HUES6 (cell line): Measurements from ENCODE around the gene MLLT3.
A peak's percentile ranks its signal among the peaks of the same experiment; 100 is the strongest.

ENCODE experiments used
- H3K27ac ChIP-seq: 2 replicates; pipeline ENCODE4 v1.7.0; 2013; ENCODE audit warnings: low read depth, mild to moderate bottlenecking, low read length, inconsistent platforms
- H3K27me3 ChIP-seq: 2 replicates; pipeline ENCODE4 v1.6.1; 2013; ENCODE audit warnings: low read length; ENCODE audit not compliant: control insufficient read depth, insufficient read depth
- H3K36me3 ChIP-seq: 2 replicates; pipeline ENCODE4 v1.6.1; 2013; ENCODE audit warnings: low read length; ENCODE audit not compliant: control insufficient read depth, insufficient read depth
- H3K4me1 ChIP-seq: 2 replicates; pipeline ENCODE4 v1.6.1; 2013; ENCODE audit warnings: low read length; ENCODE audit not compliant: control insufficient read depth, insufficient read depth
- H3K4me3 ChIP-seq: 2 replicates; pipeline ENCODE4 v1.5.1; 2013; ENCODE audit warnings: low read depth, low read length
- H3K9ac ChIP-seq: one replicate; pipeline ENCODE4 v1.6.1; 2013; ENCODE audit warnings: mild to moderate bottlenecking, low read length
- H3K9me3 ChIP-seq: 2 replicates; pipeline ENCODE4 v1.6.1; 2013; ENCODE audit warnings: low read depth, low read length; ENCODE audit not compliant: control insufficient read depth, insufficient read depth

Gene MLLT3

DNA sequence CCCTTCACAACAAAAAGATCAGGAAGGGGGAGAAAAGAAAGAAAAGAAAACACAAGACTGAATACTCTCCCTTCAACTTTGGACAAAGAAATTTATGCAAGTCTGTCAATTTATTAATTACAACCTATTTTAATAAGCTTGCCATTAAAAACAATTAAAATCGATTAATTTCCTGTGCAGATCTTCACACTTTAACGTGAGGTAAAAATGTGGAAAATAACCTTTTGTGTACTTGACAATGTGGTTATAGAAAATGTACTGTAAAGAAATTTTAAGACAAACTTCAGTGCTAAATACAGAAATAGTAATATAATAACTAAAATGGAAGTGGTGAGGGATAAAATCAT is 2.7 kb upstream of the MLLT3 start:
- Histone ChIP-seq H3K9ac (no peak overlapping the region), H3K36me3 (no peaks in the 10 kb centered on the region), H3K27ac (no peak overlapping the region), H3K9me3 (no peaks in the 10 kb centered on the region), H3K27me3 (peaks cover 41% of the 10 kb centered on the region), H3K4me1 (peaks cover 8% of the 10 kb centered on the region; the same call in 1 of the 2 replicates), H3K4me3 (peak overlapping the region; percentile 89; the same call in 1 of the 2 replicates)

GRCh38 chr9:20624201-20625002 is 2.1 kb upstream of the MLLT3 start:
- Histone ChIP-seq H3K9me3 (no peaks in the 10 kb centered on the region), H3K27me3 (peaks cover 47% of the 10 kb centered on the region), H3K4me3 (peak overlapping the region; percentile 89), H3K4me1 (peaks cover 12% of the 10 kb centered on the region), H3K27ac (no peak overlapping the region), H3K9ac (peak overlapping the region; percentile 6), H3K36me3 (no peaks in the 10 kb centered on the region)

- no peaks in the 10 kb centered on the region for H3K36me3 ChIP-seq
- H3K9ac ChIP-seq, result peak overlapping the region; percentile 49
- peak overlapping the region; percentile 89 for H3K4me3 ChIP-seq
- no peaks in the 10 kb centered on the region for H3K9me3 ChIP-seq
- no peak overlapping the region for H3K27ac ChIP-seq
- H3K4me1 ChIP-seq, result peaks cover 12% of the 10 kb centered on the region
- H3K27me3 ChIP-seq, result peaks cover 53% of the 10 kb centered on the region
Measured at GRCh38 chr9:20623748-20624124, 1.4 kb upstream of the MLLT3 start.

GRCh38 chr9:20623021-20623747 is 885 bp upstream of the MLLT3 start:
- Histone ChIP-seq H3K27ac (no peak overlapping the region), H3K4me3 (peak overlapping the region; percentile 89), H3K4me1 (peaks cover 12% of the 10 kb centered on the region), H3K9me3 (no peaks in the 10 kb centered on the region), H3K9ac (peak overlapping the region; percentile 49), H3K27me3 (peaks cover 59% of the 10 kb centered on the region), H3K36me3 (no peaks in the 10 kb centered on the region)

GRCh38 chr9:20621471-20622329 is 599 bp downstream of the MLLT3 start:
- H3K9me3 ChIP-seq, result no peaks in the 10 kb centered on the region
- H3K36me3 ChIP-seq, result no peaks in the 10 kb centered on the region
- peak overlapping the region; percentile 90 for H3K9ac ChIP-seq
- peak overlapping the region; percentile 89 for H3K4me3 ChIP-seq
- H3K4me1 ChIP-seq, result peaks cover 12% of the 10 kb centered on the region
- H3K27ac ChIP-seq, result no peak overlapping the region; the same call in 1 of the 2 replicates
- H3K27me3 ChIP-seq, result peaks cover 63% of the 10 kb centered on the region

- Histone ChIP-seq H3K27me3 (peaks cover 63% of the 10 kb centered on the region), H3K9ac (peak overlapping the region; percentile 90), H3K4me3 (peak overlapping the region; percentile 89), H3K4me1 (peaks cover 12% of the 10 kb centered on the region), H3K9me3 (no peaks in the 10 kb centered on the region), H3K27ac (no peak overlapping the region), H3K36me3 (no peaks in the 10 kb centered on the region)
Measured at GRCh38 chr9:20620650-20621470, 1.4 kb downstream of the MLLT3 start.

GRCh38 chr9:20619487-20620200 is 2.7 kb downstream of the MLLT3 start:
- peaks cover 62% of the 10 kb centered on the region for H3K27me3 ChIP-seq
- H3K27ac ChIP-seq, result no peak overlapping the region
- H3K4me1 ChIP-seq, result peaks cover 12% of the 10 kb centered on the region
- H3K9me3 ChIP-seq, result no peaks in the 10 kb centered on the region
- H3K4me3 ChIP-seq, result peak overlapping the region; percentile 89
- no peaks in the 10 kb centered on the region for H3K36me3 ChIP-seq
- peak overlapping the region; percentile 90 for H3K9ac ChIP-seq

DNA sequence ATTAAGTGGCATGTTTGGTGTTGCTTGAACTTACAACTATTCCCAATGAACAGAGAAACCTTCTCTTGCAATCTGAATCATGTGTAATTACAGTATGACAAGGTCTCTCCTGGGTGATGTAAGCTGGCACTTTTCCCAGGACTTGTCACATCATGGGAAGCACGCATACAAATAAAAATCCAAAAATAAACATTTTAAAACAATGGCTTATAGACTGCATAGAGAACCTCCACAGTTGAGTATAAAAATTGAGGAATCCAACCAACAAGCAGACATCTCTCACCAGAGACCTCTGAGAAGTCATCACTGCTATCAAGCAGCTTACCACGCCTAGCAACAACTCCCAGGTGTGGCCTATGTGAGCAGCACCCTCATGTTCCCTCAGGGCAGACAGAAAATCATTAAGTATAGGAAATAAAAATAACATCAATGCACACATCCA is 3.9 kb downstream of the MLLT3 start:
- Histone ChIP-seq H3K36me3 (no peaks in the 10 kb centered on the region), H3K4me3 (peak overlapping the region; percentile 89; the same call in 1 of the 2 replicates), H3K27ac (no peak overlapping the region), H3K9me3 (no peaks in the 10 kb centered on the region), H3K4me1 (peaks cover 6% of the 10 kb centered on the region; the same call in 1 of the 2 replicates), H3K27me3 (peaks cover 50% of the 10 kb centered on the region), H3K9ac (no peak overlapping the region)

GRCh38 chr9:20616808-20617207 is 5.5 kb downstream of the MLLT3 start:
- no peak overlapping the region for H3K9ac ChIP-seq
- H3K4me1 ChIP-seq, result peaks cover 6% of the 10 kb centered on the region; the same call in 1 of the 2 replicates

More at GRCh38 chr9:20616808-20617207, 5.5 kb downstream of the MLLT3 start:
- Histone ChIP-seq H3K4me3 (no peak overlapping the region; the same call in 1 of the 2 replicates), H3K27me3 (peaks cover 40% of the 10 kb centered on the region), H3K36me3 (no peaks in the 10 kb centered on the region), H3K27ac (no peak overlapping the region), H3K9me3 (no peaks in the 10 kb centered on the region)
